Femur (tissue), 1 donor: Measurements from ENCODE around the gene OSBPL10.

Experiments used
- DNase-seq: peaks from one replicate; pipeline ENCODE4 v3.0.0-alpha.2; 2017

The OSBPL10 gene

DNA sequence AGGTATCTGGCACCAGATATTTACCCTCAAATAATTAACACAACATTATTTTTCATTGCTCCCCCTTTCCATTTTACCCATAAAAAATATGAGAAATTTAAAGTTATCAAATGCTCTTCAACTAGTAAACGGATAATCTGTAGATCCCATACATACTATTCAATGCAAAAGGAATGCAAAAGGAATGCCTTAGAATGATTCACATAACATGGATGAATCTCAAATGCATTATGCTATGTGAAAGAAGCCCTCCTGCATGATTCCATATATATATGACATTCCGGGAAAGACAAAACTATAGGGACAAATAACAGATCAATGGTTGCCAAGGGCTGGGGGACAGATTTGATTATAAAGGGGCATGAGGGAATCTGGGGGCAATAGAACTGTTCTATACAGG, 252.7 kb downstream of the OSBPL10 start:
- no peak for DNase-seq

DNA sequence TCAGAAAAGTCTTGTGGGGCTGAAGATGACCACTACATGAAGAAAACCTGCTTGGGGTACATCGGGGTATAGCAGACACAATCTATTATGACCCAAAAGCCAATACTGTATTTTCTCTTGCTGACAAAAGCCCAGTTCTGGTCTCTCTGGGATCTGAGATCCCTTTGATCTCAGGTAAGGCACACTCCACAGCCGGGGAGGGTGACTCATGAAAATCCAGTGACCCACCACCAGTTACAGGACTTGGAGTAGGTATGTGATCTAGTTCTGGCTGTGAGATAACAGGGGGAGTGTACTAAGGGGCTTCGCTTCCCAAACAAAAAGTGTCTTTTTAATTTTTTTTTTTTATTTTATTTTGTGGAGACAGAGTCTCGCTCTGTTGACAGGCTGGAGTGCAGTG, 255.1 kb downstream of the OSBPL10 start:
- no peak for DNase-seq

DNA sequence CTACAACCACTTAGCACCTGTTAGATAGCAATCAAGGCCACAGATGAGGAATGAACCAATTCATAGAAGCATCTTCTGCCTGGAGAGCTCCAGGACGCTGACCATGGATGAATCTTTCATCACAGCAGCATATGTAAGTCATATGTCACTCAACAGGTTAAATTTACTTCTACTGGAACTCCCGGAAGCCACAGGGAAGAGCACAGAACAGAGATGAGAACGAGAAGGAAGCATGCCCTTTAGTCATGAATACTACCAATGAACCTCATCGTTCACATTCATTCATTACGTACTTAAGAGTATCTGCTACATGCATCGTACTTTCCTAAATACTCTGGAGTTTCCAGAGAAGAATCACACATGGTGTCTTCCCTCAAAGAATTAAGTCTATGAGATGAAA, 255.5 kb downstream of the OSBPL10 start:
- DNase-seq = no peak

DNA sequence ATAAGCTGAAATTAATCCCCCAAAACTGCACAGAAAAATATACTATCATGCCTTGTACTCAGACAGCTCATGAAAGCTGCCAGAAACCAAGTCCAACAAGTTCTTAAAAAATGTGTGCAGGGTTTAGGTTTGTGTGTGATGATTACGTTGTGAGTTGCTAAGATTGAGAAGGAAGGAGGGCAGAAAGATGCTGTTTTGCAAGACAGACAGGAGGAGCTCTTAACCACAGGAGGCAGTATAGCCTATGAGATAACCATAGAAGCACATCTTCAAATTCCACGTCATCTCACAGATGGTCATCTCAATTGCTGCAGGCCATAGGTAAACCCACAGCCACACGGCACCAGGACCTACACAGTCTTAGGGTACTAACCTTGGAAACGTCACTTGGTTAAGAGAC, 256.4 kb downstream of the OSBPL10 start:
- no peak for DNase-seq

DNA sequence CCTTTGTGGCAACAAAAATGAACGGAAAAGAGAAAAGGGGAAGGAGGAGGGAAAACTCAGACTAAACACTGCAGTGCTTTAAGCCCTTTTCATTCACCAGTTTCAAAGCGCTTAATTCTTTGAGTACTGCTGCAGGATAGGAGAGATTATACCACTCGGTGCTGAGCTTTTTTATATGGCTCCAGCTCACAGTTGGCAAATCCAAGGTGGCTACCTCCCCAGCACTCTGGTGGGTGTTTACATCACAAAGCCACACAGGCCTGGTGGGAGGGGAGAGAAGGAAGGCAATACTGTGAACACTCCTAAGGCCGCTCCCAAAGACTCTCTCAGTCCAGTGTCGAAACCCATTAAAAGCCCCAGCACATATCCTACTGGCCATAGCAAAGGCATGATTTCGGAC, 256.9 kb downstream of the OSBPL10 start:
- DNase-seq = no peak

DNA sequence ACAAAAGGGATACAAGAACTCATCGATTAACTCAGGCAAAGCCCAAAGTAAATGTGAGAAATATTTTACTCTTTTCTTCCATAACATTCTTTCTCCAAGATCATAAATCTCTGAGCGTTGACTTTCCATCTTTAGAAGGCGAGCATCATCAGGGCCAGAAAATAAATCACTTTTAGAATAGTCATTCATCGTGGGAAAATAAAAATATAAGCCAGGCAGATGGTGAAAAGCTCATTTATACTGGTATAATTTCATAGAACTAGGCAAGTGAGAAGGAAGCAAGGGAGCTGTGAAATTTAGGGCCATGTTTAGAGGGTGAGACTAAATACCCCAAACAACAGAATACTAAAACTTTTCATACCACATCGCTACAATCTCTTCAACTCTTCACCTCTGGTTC, 257.4 kb downstream of the OSBPL10 start:
- DNase-seq = no peak

DNA sequence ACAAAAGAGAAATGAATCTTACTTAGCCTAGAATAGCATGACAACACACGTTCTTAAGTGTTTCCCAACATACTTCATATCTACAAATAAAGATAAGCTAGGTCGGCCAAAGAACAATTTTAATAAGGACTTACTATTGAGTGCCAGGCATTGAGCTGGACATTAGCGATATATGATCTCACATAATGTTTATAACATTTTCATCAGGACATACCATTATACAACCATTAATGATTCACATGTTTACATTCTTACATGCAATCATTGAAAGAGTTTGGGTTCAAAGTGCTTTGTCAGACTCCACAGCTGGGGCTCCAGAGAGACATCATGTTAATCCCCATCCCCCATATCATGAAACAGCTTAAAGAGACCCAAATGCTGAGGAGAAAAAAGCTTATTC, 259.4 kb downstream of the OSBPL10 start:
- no peak for DNase-seq

DNA sequence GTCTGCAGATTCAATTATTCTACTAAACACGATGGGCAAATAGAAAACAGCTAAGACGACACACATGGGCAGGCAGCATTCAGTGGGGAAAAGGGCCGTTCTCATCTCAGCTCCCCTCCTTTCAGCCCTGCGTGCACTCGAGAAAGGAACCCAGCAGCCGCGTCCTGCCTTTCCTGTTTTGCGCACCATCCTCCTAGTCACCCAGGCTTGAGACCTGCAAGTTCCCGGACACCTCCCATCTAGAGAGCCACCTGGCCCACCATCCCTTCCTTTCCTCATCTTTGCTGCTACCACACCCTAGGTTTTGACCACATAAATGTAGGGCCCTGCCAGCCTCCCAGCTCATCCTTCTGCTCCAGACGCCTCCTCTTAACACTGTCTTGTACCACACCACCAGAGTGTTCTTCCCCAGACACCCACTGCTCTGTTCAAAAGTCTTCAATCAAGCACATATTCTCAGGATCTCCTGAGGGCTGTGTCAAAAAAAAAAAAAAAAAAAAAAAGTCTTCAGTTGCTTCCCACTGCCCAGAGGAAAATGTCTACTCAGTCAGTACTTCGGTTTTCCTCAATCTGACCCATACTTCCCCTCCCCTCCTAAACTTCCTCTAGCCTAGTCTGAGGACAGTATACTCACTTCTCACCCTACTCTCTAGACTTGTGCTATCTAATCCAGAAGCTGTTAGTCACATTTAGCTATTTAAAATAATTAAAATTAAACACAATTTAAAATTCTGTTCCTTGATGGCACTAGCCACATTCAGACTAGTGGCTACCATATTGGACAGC, 266.4 kb downstream of the OSBPL10 start:
- no peak for DNase-seq

DNA sequence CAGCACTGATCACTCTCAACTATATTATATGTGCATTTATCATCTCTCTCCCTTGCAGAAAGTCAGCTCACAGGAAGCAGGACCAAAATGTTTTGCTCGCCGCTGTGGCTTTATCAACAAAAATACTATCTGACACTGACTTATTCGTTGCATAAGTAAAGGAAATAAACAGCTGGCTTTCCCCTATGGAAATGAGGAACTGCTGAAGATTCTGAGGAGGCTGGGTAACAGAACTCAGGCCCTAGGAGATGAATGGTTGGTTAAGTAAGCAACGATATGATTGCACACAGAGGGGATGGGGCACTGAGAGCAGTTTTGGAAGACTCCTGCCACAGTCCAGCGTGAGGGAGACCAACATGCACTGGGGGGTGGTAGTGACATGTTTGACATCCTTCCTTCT, 267.2 kb downstream of the OSBPL10 start:
- no peak for DNase-seq

DNA sequence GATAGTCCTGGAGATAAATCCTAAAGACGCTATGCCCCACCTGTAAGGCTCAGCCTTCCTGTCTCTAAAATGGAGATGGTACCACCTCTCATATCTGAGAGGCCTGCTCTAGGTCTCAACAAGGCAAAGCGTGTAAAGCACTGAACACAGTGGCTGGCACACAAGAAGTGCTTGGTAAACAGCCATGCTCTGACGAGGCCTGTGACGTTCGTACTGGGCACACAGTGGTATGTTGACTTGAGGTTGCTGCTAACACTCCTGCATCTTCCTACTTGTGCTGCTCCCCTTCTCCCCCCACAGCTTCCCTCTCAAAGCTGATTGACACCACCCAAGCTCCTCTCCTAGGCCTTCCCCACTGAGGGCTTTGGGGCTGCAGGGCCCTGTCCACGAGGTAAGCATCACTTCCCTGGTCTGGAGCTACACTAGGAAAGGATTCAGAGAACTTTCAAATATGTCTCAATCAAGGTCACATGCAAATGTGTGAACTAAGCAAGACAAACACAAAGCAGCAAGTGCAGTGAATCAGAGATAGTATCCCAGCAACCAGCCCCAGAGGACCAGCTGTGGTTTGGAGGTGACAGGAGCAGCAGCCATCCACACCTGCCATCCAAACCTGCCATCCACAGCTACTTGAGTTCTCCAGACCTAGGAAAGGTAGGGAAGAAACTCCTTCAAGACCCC, 270.8 kb downstream of the OSBPL10 start:
- no peak for DNase-seq

DNA sequence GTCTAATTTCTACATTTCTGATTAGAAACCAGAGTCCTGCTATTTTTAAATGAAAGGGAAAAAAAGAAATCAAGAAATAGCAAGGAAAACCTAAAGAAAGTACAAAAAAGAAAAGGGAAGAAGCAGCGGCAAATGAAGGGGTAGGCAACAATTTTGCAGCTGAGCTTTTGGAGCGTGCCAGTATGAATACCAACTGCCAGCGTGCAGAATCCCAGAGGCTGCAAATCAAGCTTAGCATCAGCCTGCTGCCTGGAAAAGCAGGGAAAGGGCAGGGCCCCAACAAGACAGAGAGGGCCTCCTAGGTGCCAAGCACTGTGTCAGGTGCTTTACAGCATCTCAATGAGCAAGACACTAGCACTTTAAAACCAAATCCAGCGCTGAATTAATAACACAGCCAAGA, 271.5 kb downstream of the OSBPL10 start:
- no peak for DNase-seq

- peak; percentile 40 for DNase-seq
Measured at GRCh38 chr3:31709005-31709404, 272.1 kb downstream of the OSBPL10 start.

GRCh38 chr3:31707286-31707685, 273.8 kb downstream of the OSBPL10 start:
- no peak for DNase-seq

- no peak for DNase-seq
Measured at GRCh38 chr3:31705736-31706135, 275.3 kb downstream of the OSBPL10 start.

- DNase-seq = peak; percentile 40
Measured at GRCh38 chr3:31704591-31705179, 276.4 kb downstream of the OSBPL10 start.

DNA sequence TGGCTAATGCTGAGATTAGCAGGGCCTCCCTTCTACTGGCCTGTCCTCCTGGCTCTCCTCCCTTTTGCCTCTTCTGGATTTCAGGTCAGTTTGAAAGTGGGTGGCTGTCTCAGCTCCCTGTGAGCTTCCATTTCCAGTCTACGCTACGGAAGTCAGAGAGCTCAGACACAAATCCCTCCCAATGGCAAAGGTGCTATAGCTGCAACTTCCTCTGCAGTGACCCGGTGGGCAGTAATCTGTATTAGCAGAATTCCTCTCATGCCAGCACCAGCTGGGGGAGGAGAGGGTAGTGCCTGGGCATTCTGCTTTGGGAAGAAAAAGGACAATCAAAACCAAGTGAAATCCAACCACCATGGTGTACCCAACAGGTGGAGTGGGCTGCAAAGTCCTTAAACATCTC, 276.9 kb downstream of the OSBPL10 start:
- no peak for DNase-seq

GRCh38 chr3:31701286-31701685, 279.8 kb downstream of the OSBPL10 start:
- no peak for DNase-seq

- no peak for DNase-seq
Measured at GRCh38 chr3:31699309-31699953, 281.6 kb downstream of the OSBPL10 start.

- DNase-seq = no peak
Measured at GRCh38 chr3:31696815-31697548, 284.1 kb downstream of the OSBPL10 start.

GRCh38 chr3:31696009-31696297, 285.1 kb downstream of the OSBPL10 start:
- DNase-seq = no peak

- DNase-seq = no peak
Measured at GRCh38 chr3:31695280-31696008, 285.6 kb downstream of the OSBPL10 start.

- DNase-seq = no peak
Measured at GRCh38 chr3:31693346-31693745, 287.7 kb downstream of the OSBPL10 start.

DNA sequence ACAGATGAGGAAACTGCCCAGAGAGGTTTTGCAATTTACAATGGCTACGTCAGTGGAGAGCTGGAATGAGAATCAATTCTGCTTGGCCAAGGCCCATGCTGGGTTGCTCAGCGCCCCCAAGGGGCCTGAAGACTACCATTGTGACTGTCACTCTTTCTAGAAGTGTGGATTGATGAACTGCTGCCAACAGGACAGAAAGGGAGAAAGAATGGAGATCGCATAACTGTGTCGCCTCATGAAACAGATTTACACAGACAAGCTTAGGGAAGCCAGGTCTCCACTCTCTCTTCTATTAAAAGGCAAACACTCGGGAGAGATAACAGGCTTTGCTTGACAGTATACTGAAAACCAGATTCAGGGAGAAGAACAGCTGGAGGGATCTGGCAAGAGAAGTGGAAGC, 288.3 kb downstream of the OSBPL10 start:
- no peak for DNase-seq
